ENCODE results near the gene UBAC2. TPM values are rescaled to one million over a fixed set of nuclear protein-coding genes. Genes with fewer than 3 reads are reported as not detected.

UBAC2 gene
- total and polyA plus RNA-seq, 2 donors (not counting 1 experiment from before 2014, with no cell fraction given), result 32.4 to 87.4 TPM

- Histone ChIP-seq H2AFZ (ENCODE audit: low read length) (no peak overlapping the region), H3K27me3 (ENCODE audit: control insufficient read depth, insufficient read depth, low read length) (no peaks in the 10 kb centered on the region), H3K36me3 (ENCODE audit: control insufficient read depth, insufficient read depth, low read length) (no peaks in the 10 kb centered on the region), H3K4me1 (ENCODE audit: control insufficient read depth, extremely low read depth, insufficient read depth, low read length) (no peaks in the 10 kb centered on the region), H3K4me2 (ENCODE audit: extremely low read depth, insufficient read depth, low read length) (no peak overlapping the region), H4K20me1 (ENCODE audit: control insufficient read depth, extremely low read depth, insufficient read depth, low read length) (no peaks in the 10 kb centered on the region), H3K27ac (ENCODE audit: insufficient read depth, low read length) (no peak overlapping the region), H3K9ac (ENCODE audit: insufficient read depth, low read length) (no peak overlapping the region), H3K9me3 (ENCODE audit: control insufficient read depth, insufficient read depth, low read depth, low read length) (no peaks in the 10 kb centered on the region), H3K79me2 (ENCODE audit: control insufficient read depth, insufficient read depth, low read length) (no peaks in the 10 kb centered on the region), H3K4me3 (replicated peaks in 1 of 4; ENCODE audit: control extremely low read depth in 1 of 4, insufficient read depth in 1 of 4, low read depth in 3 of 4, low read length in 4 of 4) (no peak overlapping the region)
- no peak for DNase-seq (ENCODE audit: low read depth in 2 of 2)
- TF ChIP-seq EZH2 (IDR thresholded peaks at IDR 0.05; ENCODE audit: low read length, missing control alignments) (no peak), CTCF (conservative IDR thresholded peaks at IDR 0.05 in 1 of 2, IDR thresholded peaks at IDR 0.05 in 1 of 2; ENCODE audit: low read depth in 1 of 2, low read length in 2 of 2) (no peak)
Measured at GRCh38 chr13:99378985-99379733, 178.5 kb downstream of the UBAC2 start.

- H3K4me2 ChIP-seq (ENCODE audit: extremely low read depth, insufficient read depth, low read length), result no peak overlapping the region
- no peaks in the 10 kb centered on the region for H3K79me2 ChIP-seq (ENCODE audit: control insufficient read depth, insufficient read depth, low read length)
- no peaks in the 10 kb centered on the region for H3K27me3 ChIP-seq (ENCODE audit: control insufficient read depth, insufficient read depth, low read length)
- H2AFZ ChIP-seq (ENCODE audit: low read length), result no peak overlapping the region
- no peaks in the 10 kb centered on the region for H4K20me1 ChIP-seq (ENCODE audit: control insufficient read depth, extremely low read depth, insufficient read depth, low read length)
- no peaks in the 10 kb centered on the region for H3K36me3 ChIP-seq (ENCODE audit: control insufficient read depth, insufficient read depth, low read length)
- H3K4me1 ChIP-seq (ENCODE audit: control insufficient read depth, extremely low read depth, insufficient read depth, low read length), result no peaks in the 10 kb centered on the region
- H3K9me3 ChIP-seq (ENCODE audit: control insufficient read depth, insufficient read depth, low read depth, low read length), result no peaks in the 10 kb centered on the region
- no peak for DNase-seq (ENCODE audit: low read depth in 2 of 2)
- TF ChIP-seq EZH2 (IDR thresholded peaks at IDR 0.05; ENCODE audit: low read length, missing control alignments) (no peak), CTCF (conservative IDR thresholded peaks at IDR 0.05 in 1 of 2, IDR thresholded peaks at IDR 0.05 in 1 of 2; ENCODE audit: low read depth in 1 of 2, low read length in 2 of 2) (no peak)
- H3K4me3 ChIP-seq (replicated peaks in 1 of 4; ENCODE audit: control extremely low read depth in 1 of 4, insufficient read depth in 1 of 4, low read depth in 3 of 4, low read length in 4 of 4), result no peak overlapping the region
- no peak overlapping the region for H3K27ac ChIP-seq (ENCODE audit: insufficient read depth, low read length)
- no peak overlapping the region for H3K9ac ChIP-seq (ENCODE audit: insufficient read depth, low read length)
Measured at GRCh38 chr13:99379856-99380801, 179.5 kb downstream of the UBAC2 start.

Measured in fibroblast of lung (primary cell).